Fibroblast of mammary gland (primary cell): ENCODE data around the gene DCAF7.

Experiments used
- DNase-seq: peaks from one replicate; pipeline ENCODE4 v3.0.0-alpha.2; 2010; ENCODE audit warnings: low read depth
- H3K4me3 ChIP-seq: 2 replicates; pipeline ENCODE4 v1.5.1; 2011; ENCODE audit warnings: low read depth, mild to moderate bottlenecking, low read length, moderate library complexity; ENCODE audit not compliant: control insufficient read depth
- CTCF ChIP-seq: conservative IDR thresholded peaks from 2 replicates; pipeline ENCODE4 v1.5.1; 2011; ENCODE audit warnings: low read depth, low read length, inconsistent platforms; ENCODE audit not compliant: control insufficient read depth, insufficient read depth

DCAF7 gene

GRCh38 chr17:63544467-63545301 is 5.6 kb upstream of the DCAF7 start:
- no peak for TF ChIP-seq CTCF
- no peak overlapping the region for H3K4me3 ChIP-seq
- DNase-seq = no peak

GRCh38 chr17:63546308-63547082 is 3.8 kb upstream of the DCAF7 start:
- H3K4me3 ChIP-seq = no peak overlapping the region
- TF ChIP-seq CTCF = no peak
- DNase-seq = no peak

GRCh38 chr17:63547083-63547523 is 3.2 kb upstream of the DCAF7 start:
- no peak overlapping the region for H3K4me3 ChIP-seq
- no peak for DNase-seq
- no peak for TF ChIP-seq CTCF

GRCh38 chr17:63549289-63549945 is 860 bp upstream of the DCAF7 start:
- DNase-seq = no peak
- no peak for TF ChIP-seq CTCF
- peak overlapping the region; percentile 66 for H3K4me3 ChIP-seq

GRCh38 chr17:63550817-63551639 is 751 bp downstream of the DCAF7 start:
- H3K4me3 ChIP-seq = peak overlapping the region; percentile 98
- peak; percentile 31 for DNase-seq
- TF ChIP-seq CTCF = no peak

GRCh38 chr17:63552211-63552610 is 1.9 kb downstream of the DCAF7 start:
- DNase-seq = peak; percentile 13
- TF ChIP-seq CTCF = no peak
- H3K4me3 ChIP-seq = peak overlapping the region; percentile 98
